Hepatocyte (in vitro differentiated cells): ENCODE results near the gene NKAIN2.

Experiments
- CTCF ChIP-seq: fragments of 200-600 bp; sonication (generic); IDR thresholded peaks from 2 replicates; pipeline ENCODE4 v1.5.1; 2016; ENCODE audit warnings: antibody characterized with exemption, mild to moderate bottlenecking; ENCODE audit not compliant: poor library complexity
- EZH2 ChIP-seq: fragments of 200-600 bp; sonication (generic); IDR thresholded peaks from 2 replicates; pipeline ENCODE4 v1.6.1; 2016; ENCODE audit warnings: antibody characterized with exemption, mild to moderate bottlenecking, borderline replicate concordance

- TF ChIP-seq CTCF: no peak
- no peak for TF ChIP-seq EZH2
Measured at GRCh38 chr6:123875784-123876183, 72.1 kb downstream of the NKAIN2 start.
